Neural progenitor cell (in vitro differentiated cells): ENCODE measurements around the gene SOSTDC1.

ENCODE experiments used
- EZH2 ChIP-seq: fragments of 200-600 bp; sonication (generic); IDR thresholded peaks from 2 replicates; pipeline ENCODE4 v1.6.1; 2017; ENCODE audit warnings: antibody characterized with exemption, mild to moderate bottlenecking, moderate library complexity
- TF ChIP-seq, protein P1 (sequence below): fragments of 200-600 bp; sonication (generic); IDR thresholded peaks from 2 replicates; pipeline ENCODE4 v1.5.1; 2017; ENCODE audit warnings: antibody characterized with exemption, mild to moderate bottlenecking

DNA sequence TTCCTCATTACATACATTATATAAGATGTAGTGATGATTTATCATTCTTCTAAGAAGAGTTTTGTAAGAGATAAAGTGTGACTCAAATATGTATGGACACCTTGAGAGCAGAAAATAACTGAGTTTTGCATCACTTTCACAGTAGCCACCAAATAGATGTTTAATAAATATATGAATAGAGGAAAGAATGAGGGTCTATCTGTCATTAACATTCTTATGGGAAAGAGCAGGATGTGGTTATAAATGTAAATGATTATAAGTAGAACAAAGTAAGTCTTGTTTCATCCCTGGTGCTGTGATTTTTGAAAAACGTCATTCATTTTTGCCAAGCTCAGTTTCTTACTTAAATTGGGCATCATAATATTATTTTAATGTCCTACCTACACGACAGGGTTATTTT lies 29.2 kb downstream of the SOSTDC1 start:
- TF ChIP-seq EZH2: no peak
- TF ChIP-seq, protein P1, sequence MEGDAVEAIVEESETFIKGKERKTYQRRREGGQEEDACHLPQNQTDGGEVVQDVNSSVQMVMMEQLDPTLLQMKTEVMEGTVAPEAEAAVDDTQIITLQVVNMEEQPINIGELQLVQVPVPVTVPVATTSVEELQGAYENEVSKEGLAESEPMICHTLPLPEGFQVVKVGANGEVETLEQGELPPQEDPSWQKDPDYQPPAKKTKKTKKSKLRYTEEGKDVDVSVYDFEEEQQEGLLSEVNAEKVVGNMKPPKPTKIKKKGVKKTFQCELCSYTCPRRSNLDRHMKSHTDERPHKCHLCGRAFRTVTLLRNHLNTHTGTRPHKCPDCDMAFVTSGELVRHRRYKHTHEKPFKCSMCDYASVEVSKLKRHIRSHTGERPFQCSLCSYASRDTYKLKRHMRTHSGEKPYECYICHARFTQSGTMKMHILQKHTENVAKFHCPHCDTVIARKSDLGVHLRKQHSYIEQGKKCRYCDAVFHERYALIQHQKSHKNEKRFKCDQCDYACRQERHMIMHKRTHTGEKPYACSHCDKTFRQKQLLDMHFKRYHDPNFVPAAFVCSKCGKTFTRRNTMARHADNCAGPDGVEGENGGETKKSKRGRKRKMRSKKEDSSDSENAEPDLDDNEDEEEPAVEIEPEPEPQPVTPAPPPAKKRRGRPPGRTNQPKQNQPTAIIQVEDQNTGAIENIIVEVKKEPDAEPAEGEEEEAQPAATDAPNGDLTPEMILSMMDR: no peak
